Myocyte (in vitro differentiated cells): ENCODE data around the gene ILK. TPM values are rescaled to one million over a fixed set of nuclear protein-coding genes. Genes with fewer than 3 reads are reported as not detected.

Source experiments
- DNase-seq: peaks from one replicate; pipeline ENCODE4 v3.0.0-alpha.2; 2012; ENCODE audit warnings: low read depth
- total RNA-seq: library from RNA; depleted of rRNA; stranded (reverse); fragments of >200 nt; gene quantifications from 2 replicates; pipeline ENCODE4 v1.2.3, GENCODE V29; 2014

The ILK gene
- total RNA-seq, 1 donor from 2014 or later: 165 TPM

- DNase-seq: no peak
Observed at GRCh38 chr11:6654281-6655019, 50.9 kb downstream of the ILK start.

DNA sequence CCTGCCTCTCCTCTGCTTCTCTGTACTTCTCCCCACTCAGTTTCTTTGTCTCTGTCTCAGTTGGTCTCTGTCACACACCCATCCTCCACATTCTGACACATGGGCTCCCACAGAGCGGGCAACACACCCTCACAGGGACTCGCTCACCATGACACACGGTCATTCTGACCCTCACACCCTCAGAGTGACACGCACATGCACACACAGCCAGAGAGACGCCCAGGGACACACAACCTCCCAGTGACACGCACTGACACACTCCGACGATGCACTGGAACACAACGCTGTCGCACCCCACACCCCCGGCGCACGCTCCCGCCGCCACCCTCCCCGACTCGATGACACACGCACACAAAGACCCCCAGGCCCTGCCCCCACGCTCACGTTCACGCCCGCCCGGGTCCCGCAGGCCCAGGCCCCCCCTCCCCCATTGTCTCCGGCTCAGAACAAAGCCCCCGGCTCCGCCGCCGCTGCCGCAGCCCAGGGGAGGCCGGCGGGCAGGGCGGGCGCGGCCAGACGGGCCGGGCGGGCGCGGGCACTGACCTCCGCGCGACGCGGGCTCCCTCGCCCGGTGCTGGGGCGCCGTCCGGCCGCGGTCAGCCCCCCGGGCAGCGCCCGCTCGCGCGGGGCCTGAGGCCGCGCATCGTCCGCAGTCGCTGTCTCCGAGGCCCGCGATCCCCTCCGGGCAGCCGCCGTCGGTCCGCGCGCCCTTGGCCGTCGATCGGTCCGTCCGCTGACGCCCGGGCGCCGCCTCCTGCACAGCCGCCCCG is 51.6 kb downstream of the ILK start:
- DNase-seq: no peak

DNA sequence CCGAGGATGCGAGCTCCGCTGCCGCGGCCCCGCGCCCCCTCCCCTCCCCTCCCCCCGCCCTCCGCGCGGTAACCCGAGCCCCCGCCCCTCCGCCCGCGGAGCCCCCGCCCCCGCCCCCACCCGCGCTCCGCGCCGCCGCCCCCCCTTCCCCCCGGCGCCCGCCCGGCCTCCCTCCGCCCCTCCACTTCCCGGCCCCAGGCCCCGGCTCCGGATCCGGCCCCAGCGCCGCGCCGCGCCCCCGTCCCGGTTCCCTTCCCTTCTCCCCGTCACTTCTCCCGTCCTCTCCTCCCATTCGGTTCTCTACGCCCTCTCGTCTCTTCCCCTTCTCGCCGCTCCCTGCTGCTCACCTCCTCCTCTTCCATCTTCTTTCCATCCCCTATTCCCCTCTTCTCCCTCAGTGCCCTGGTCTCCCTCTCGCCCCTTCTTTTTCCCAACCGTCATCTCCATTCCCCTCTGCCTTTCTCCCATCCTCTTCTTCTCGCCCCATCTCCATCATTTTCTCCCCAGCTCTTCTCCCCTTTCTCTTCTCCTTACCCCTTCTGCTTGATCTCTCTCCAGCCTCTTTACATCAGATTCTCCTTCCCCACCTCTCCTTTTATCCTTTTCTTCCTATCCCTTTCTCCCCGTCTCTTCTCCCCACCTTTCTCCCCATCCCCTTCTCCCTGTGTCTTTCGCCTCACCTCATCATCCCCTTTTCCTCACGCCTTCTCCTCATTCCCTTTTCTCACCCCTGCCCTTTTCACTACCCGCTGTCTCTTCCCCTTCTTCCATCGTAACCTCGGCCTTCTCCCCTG is 52.4 kb downstream of the ILK start, which contains the start of gene DCHS1:
Gene DCHS1, minus strand, starts transcription at position 20 of the 794 bp plus-strand sequence. CDS start 14,196 bp downstream, outside the sequence.
- DNase-seq: no peak

DNA sequence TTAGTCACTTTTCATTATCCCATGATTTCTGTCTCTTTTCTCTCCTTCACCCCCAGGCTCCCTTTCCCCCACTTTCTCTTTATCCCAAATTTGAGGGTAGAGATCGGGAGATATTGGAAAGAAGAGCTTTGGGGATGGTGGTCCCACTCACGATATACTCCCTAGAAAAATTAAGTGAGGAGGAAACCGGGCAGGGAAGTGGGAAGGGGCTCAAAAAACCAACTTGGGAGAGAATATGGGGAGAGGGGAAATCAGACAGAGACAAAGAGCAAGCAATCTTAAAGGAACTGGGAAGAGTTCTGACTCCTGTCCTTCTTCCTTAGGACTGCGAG is 53.0 kb downstream of the ILK start:
- DNase-seq: no peak

DNA sequence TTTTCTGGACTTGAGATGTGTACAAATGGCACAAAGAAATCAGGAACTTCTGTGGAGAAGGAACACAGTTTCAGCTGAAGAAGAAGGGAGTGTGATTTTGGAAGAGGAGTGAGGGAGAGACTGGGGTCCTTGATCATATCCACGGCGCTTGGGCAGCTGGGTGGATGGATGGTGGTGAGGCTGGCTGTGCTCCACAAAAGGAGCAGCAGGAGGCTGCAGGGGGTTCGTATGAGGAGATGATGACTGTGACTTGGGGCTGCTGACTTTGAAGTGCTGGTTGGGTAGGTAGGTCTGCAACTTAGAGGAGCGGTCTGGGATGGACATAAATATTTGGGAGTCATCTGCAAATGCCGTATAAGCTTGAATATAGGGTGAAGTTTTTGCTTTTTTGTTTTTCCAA is 53.4 kb downstream of the ILK start:
- no peak for DNase-seq

DNA sequence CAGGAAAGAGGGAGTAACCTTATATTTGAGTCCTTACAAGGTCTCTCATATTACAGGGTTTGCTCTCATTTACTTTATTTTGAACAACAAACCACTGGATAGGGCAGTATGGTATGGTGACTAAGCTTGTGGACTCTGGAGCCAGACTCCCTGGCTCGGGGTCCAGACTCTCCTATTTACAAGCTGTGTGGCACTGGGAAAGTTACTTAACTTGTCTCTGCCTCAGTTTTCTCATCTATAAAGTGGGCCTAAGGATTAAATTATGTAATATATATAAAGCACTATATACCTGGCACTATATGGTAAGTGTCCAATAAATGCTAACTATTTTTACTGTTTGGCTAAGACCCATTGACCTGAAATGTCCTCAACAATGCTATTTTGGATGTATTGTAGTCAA is 53.8 kb downstream of the ILK start:
- no peak for DNase-seq

- DNase-seq: no peak
Observed at GRCh38 chr11:6658647-6659046, 55.1 kb downstream of the ILK start.

Other genes starting within 250 kb of the ILK start
- 86.0 and 92.6 TPM in 2 replicates for gene SMPD1, start 213.3 kb upstream of the ILK start, total RNA-seq
- 16.4 and 18.4 TPM in 2 replicates for gene APBB1, start 184.7 kb upstream of the ILK start, total RNA-seq
- gene HPX, start 162.8 kb upstream of the ILK start, total RNA-seq: not detected in 2 replicates
- gene TRIM3, start 129.8 kb upstream of the ILK start, total RNA-seq: 17.7 and 28.2 TPM in 2 replicates
- 37.9 and 47.1 TPM in 2 replicates for gene ARFIP2, start 122.4 kb upstream of the ILK start, total RNA-seq
- 31.5 and 35.3 TPM in 2 replicates for gene TIMM10B, start 122.3 kb upstream of the ILK start, total RNA-seq
- 5.6 and 7.8 TPM in 2 replicates for gene DNHD1, start 106.5 kb upstream of the ILK start, total RNA-seq
- gene RRP8, start 158 bp upstream of the ILK start, total RNA-seq: 14.6 and 22.4 TPM in 2 replicates
- gene TAF10, start 8.4 kb downstream of the ILK start, total RNA-seq: 84.2 and 145 TPM in 2 replicates
- 55.4 and 60.0 TPM in 2 replicates for gene TPP1, start 15.6 kb downstream of the ILK start, total RNA-seq
- 0.73 and 0.78 TPM in 2 replicates for gene DCHS1, start 52.0 kb downstream of the ILK start, total RNA-seq
- gene MRPL17, start 79.6 kb downstream of the ILK start, total RNA-seq: 48.7 and 88.0 TPM in 2 replicates
- gene OR2AG2, start 168.2 kb downstream of the ILK start, total RNA-seq: not detected in 2 replicates
- not detected in 2 replicates for gene OR2AG1, start 179.2 kb downstream of the ILK start, total RNA-seq
- not detected in 2 replicates for gene OR6A2, start 195.9 kb downstream of the ILK start, total RNA-seq
- gene OR10A5, start 241.9 kb downstream of the ILK start, total RNA-seq: not detected in 2 replicates